ENCODE measurements around the gene CACNA1G. TPM values are rescaled to one million over a fixed set of nuclear protein-coding genes. Genes with fewer than 3 reads are reported as not detected.

CACNA1G gene
- total RNA-seq, 1 donor = under 0.01 TPM

DNA sequence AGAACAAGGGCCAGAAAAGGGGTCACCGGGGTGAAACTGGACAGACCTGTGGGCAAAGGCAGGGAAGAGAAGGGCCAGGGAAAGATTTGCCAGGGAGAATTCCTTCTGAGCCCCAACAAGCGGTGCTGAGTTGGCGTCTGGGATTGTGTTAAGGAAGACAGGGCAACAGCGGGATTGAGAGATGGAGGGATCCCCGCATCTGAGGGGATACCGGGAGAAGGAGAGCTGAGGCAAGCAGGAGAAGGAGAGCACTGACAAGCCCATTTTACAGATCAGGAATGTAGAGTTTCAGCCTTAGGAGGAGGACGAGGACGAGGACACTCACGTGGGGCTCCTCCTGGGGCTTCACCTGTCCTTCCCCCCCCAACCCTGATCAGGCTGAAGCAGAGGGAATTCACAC, 73.2 kb downstream of the CACNA1G start:
- Histone ChIP-seq H3K4me2 (ENCODE audit: insufficient read depth, low read length) (no peak overlapping the region), H3K27ac (ENCODE audit: low read depth, low read length) (no peak overlapping the region), H3K79me2 (ENCODE audit: insufficient read depth, low read length) (peaks cover 3% of the 10 kb centered on the region), H3K9me3 (ENCODE audit: low read depth, low read length) (no peaks in the 10 kb centered on the region), H4K20me1 (ENCODE audit: insufficient read depth, low read length) (no peaks in the 10 kb centered on the region), H3K4me1 (ENCODE audit: insufficient read depth, low read length) (peaks cover 53% of the 10 kb centered on the region), H3K4me3 (ENCODE audit: insufficient read depth, low read length) (no peak overlapping the region), H3K36me3 (ENCODE audit: insufficient read depth, low read length) (no peaks in the 10 kb centered on the region), H2AFZ (ENCODE audit: low read length) (no peak overlapping the region), H3K27me3 (ENCODE audit: insufficient read depth, low read length) (no peaks in the 10 kb centered on the region)
- DNase-seq (ENCODE audit: insufficient read length, low spot score, missing footprints) = peak; percentile 54
- TF ChIP-seq, protein P1, sequence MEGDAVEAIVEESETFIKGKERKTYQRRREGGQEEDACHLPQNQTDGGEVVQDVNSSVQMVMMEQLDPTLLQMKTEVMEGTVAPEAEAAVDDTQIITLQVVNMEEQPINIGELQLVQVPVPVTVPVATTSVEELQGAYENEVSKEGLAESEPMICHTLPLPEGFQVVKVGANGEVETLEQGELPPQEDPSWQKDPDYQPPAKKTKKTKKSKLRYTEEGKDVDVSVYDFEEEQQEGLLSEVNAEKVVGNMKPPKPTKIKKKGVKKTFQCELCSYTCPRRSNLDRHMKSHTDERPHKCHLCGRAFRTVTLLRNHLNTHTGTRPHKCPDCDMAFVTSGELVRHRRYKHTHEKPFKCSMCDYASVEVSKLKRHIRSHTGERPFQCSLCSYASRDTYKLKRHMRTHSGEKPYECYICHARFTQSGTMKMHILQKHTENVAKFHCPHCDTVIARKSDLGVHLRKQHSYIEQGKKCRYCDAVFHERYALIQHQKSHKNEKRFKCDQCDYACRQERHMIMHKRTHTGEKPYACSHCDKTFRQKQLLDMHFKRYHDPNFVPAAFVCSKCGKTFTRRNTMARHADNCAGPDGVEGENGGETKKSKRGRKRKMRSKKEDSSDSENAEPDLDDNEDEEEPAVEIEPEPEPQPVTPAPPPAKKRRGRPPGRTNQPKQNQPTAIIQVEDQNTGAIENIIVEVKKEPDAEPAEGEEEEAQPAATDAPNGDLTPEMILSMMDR (IDR thresholded peaks at IDR 0.05; ENCODE audit: extremely low read depth, low read depth, low read length) = no peak

DNA sequence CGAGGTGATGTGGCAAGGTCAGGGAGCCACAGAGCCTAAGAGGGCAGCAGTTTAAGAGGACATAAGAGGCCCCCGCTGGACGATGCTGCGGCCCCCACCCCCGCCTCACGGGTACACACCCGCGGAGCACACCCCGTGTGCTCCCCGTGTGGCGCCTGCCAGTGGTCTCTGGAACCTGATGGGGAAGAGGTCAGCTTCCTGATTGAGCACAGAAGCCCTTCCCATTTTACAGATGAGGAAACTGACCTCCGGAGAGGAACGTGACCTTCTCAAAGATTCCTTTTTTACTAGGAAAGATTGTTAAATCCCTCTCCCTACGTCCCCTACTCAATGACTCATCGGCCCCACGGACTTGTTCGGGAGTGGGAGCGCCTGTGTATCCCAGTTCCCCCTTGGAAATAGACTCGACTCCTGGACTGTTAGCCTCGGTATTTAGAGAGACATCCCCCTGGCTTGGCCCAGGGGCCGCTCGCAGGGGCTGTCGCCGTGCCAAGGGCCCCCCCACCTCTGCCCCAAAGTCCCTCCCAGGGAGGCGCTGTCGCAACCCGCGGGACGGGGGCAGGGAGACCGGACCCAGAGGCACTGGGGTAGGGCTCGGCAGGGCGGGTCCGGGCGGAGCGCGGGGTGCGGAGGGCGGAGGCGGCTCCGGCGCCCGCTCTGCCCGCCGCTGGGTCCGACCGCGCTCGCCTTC, 73.9 kb downstream of the CACNA1G start, which contains the start of gene ABCC3:
ABCC3 (plus strand) TSS at position 658 of the 691 bp plus-strand sequence. CDS start 56 bp downstream, outside the sequence.
- Histone ChIP-seq H3K79me2 (ENCODE audit: insufficient read depth, low read length) (peaks cover 3% of the 10 kb centered on the region), H3K27me3 (ENCODE audit: insufficient read depth, low read length) (no peaks in the 10 kb centered on the region), H3K4me3 (ENCODE audit: insufficient read depth, low read length) (peak within 1 kb of the TSS; percentile 75), H3K36me3 (ENCODE audit: insufficient read depth, low read length) (no peaks in the 10 kb centered on the region), H3K9me3 (ENCODE audit: low read depth, low read length) (no peaks in the 10 kb centered on the region), H2AFZ (ENCODE audit: low read length) (peak within 1 kb of the TSS; percentile 53), H3K4me1 (ENCODE audit: insufficient read depth, low read length) (peaks cover 59% of the 10 kb centered on the region), H3K4me2 (ENCODE audit: insufficient read depth, low read length) (peak within 1 kb of the TSS; percentile 84), H3K27ac (ENCODE audit: low read depth, low read length) (no peak within 1 kb of the TSS), H4K20me1 (ENCODE audit: insufficient read depth, low read length) (no peaks in the 10 kb centered on the region)
- TF ChIP-seq, protein P1 (IDR thresholded peaks at IDR 0.05; ENCODE audit: extremely low read depth, low read depth, low read length) = no peak
- peak; percentile 92 for DNase-seq (ENCODE audit: insufficient read length, low spot score, missing footprints)

DNA sequence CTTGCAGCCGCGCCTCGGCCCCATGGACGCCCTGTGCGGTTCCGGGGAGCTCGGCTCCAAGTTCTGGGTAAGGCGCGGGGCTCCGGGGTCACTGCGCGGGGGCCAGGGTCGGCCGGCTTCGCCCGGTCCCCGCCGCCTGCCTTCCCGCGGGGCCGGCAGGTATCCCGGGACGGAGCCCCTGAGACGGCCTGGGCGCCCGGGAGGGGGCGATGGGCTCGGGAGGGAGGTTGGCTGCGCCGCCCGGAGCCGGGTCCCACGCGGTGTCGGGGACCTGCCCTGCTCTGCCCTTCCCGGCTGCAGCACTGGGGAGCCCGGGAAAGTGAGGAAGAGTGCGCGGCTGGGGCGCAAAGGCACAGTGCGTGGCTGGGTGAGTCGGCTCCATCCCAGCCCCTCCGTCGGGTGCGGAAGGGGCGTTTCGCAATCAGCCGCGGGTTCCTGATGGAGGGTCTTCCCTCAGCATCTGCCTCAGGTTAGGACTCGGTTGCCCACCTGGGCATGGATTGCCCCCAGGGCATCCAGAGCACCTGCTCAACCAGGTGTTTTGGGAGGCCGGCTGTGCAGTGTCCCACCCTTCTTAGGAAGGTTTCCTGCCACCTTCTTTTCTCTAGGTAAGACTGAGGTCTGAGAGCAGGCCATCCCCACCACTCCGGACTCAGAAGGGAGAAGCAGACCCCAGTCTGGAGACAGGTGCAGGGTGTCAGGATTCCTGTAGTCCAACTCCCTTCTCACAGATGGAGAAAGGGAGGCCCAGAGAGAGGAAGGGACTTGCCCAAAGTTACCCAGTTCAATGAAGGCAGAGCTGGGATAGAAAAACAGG, 74.6 kb downstream of the CACNA1G start:
- DNase-seq (ENCODE audit: insufficient read length, low spot score, missing footprints) = peak; percentile 90
- Histone ChIP-seq H3K79me2 (ENCODE audit: insufficient read depth, low read length) (peaks cover 3% of the 10 kb centered on the region), H3K27me3 (ENCODE audit: insufficient read depth, low read length) (no peaks in the 10 kb centered on the region), H3K9me3 (ENCODE audit: low read depth, low read length) (no peaks in the 10 kb centered on the region), H3K27ac (ENCODE audit: low read depth, low read length) (no peak overlapping the region), H3K4me1 (ENCODE audit: insufficient read depth, low read length) (peaks cover 67% of the 10 kb centered on the region), H3K36me3 (ENCODE audit: insufficient read depth, low read length) (no peaks in the 10 kb centered on the region), H3K4me3 (ENCODE audit: insufficient read depth, low read length) (peak overlapping the region; percentile 75), H3K4me2 (ENCODE audit: insufficient read depth, low read length) (peak overlapping the region; percentile 84), H2AFZ (ENCODE audit: low read length) (peak overlapping the region; percentile 53), H4K20me1 (ENCODE audit: insufficient read depth, low read length) (no peaks in the 10 kb centered on the region)
- TF ChIP-seq, protein P1 (IDR thresholded peaks at IDR 0.05; ENCODE audit: extremely low read depth, low read depth, low read length) = no peak

DNA sequence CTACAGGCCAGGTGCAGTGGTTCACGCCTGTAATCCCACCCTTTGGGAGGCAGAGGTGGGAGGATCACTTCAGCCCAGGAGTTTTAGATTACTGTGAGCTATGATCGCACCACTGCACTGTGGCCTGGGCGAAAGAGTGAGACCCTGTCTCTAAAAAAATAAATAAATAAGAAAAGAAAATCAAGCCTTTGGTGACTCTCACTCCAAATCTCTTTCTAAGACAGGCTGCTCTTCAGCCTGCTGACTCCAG, 75.1 kb downstream of the CACNA1G start:
- TF ChIP-seq, protein P1 (IDR thresholded peaks at IDR 0.05; ENCODE audit: extremely low read depth, low read depth, low read length) = no peak
- no peaks in the 10 kb centered on the region for H3K36me3 ChIP-seq (ENCODE audit: insufficient read depth, low read length)
- H3K9me3 ChIP-seq (ENCODE audit: low read depth, low read length) = no peaks in the 10 kb centered on the region
- H3K27me3 ChIP-seq (ENCODE audit: insufficient read depth, low read length) = no peaks in the 10 kb centered on the region
- H3K4me3 ChIP-seq (ENCODE audit: insufficient read depth, low read length) = peak overlapping the region; percentile 75
- H3K4me2 ChIP-seq (ENCODE audit: insufficient read depth, low read length) = peak overlapping the region; percentile 84
- peaks cover 3% of the 10 kb centered on the region for H3K79me2 ChIP-seq (ENCODE audit: insufficient read depth, low read length)
- no peak for DNase-seq (ENCODE audit: insufficient read length, low spot score, missing footprints)
- H3K27ac ChIP-seq (ENCODE audit: low read depth, low read length) = no peak overlapping the region
- H3K4me1 ChIP-seq (ENCODE audit: insufficient read depth, low read length) = peaks cover 71% of the 10 kb centered on the region
- H4K20me1 ChIP-seq (ENCODE audit: insufficient read depth, low read length) = no peaks in the 10 kb centered on the region
- no peak overlapping the region for H2AFZ ChIP-seq (ENCODE audit: low read length)
